GM06990 (cell line): Measurements from ENCODE around the gene OR8B8.

Experiments
- DNase-seq: peaks from one replicate; pipeline ENCODE4 v3.0.0-alpha.2; 2011; ENCODE audit not compliant: insufficient read length; ENCODE audit errors: extremely low read depth
- H3K27me3 ChIP-seq: replicated peaks from 2 replicates; pipeline ENCODE4 v1.6.0; 2011; ENCODE audit warnings: low read length; ENCODE audit not compliant: control insufficient read depth, insufficient read depth
- H3K36me3 ChIP-seq: 2 replicates; pipeline ENCODE4 v1.5.1; 2011; ENCODE audit warnings: low read length; ENCODE audit not compliant: control insufficient read depth, insufficient read depth
- H3K4me3 ChIP-seq: replicated peaks from 2 replicates; pipeline ENCODE4 v1.5.1; 2011; ENCODE audit warnings: low read depth, mild to moderate bottlenecking, control low read depth, low read length
- CTCF ChIP-seq: IDR thresholded peaks from 2 replicates; pipeline ENCODE4 v1.5.1; 2011; ENCODE audit warnings: low read length, control low read depth, mild to moderate bottlenecking, inconsistent platforms; ENCODE audit not compliant: insufficient read depth, poor library complexity, severe bottlenecking

OR8B8 gene

GRCh38 chr11:124394408-124394807, 51.1 kb downstream of the OR8B8 start:
- Histone ChIP-seq H3K36me3 (no peaks in the 10 kb centered on the region), H3K27me3 (no peaks in the 10 kb centered on the region), H3K4me3 (no peak overlapping the region)
- DNase-seq, result no peak
- TF ChIP-seq CTCF, result no peak
